ENCODE results near the gene SHMT2.

Gene SHMT2

DNA sequence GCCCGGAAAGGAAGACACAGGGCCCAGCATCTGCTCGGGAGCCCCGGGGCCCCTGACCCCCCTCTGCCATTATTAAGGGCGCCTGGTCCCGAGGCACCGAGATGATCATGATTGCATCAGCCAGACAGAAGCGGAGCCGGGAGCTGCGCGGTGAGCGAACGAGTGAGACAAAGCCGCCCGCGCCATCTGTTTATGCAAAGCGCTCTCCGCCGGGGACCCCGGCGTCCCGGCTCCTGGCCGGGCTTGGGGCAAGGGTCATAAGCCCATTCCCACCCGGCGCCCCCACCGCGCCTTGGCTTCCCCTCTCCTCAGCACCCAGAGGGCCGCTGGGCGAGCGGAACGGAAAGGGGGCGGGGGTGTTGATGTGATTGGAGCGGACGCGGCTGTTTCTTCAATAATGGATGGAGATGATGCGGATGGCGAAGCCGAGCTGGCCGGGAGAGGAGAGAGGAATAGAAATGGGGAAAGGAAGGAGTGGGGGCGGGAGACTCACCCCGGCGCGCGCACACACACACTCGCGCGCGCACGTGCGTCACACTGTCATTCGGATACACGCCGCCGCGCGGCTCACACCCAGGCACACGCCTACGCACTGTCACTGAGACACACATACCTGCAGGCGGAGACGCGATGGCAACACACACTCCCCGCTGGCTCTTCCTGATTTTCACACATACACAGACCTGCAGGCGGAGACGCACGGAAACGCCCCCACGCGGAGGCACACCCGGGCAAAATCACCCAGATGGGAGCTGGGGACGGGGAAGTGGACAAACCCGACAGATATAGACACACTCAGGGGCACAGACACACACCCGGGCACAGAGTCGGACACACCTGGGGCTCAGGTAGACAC is 10.8 kb downstream of the SHMT2 start:
- DNase-seq = peak; percentile 80 to 82

DNA sequence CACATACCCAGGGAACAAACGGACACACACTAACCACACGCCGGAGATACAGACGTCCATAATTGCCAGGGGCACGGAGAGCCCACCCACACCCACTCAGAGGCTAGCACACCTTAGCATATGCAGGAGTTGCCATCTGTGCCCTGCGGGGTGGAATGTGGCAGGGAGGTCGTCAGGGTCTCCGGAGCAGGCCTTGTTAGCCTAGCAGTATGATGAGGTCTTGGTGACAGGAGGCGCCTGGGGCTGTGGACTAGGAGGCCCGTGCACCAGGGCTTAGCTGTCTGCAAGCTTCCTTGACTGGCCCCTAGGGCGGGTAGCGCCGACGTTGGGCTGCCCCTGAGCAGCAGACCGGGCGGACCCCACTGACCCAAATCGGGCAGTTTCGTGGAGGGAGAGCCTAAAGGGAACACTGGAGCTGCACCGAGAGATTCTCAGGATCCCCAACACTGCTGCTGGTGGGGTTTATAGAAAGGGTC is 11.5 kb downstream of the SHMT2 start:
- DNase-seq = peak in 1 of 2 experiments; percentile 53

DNA sequence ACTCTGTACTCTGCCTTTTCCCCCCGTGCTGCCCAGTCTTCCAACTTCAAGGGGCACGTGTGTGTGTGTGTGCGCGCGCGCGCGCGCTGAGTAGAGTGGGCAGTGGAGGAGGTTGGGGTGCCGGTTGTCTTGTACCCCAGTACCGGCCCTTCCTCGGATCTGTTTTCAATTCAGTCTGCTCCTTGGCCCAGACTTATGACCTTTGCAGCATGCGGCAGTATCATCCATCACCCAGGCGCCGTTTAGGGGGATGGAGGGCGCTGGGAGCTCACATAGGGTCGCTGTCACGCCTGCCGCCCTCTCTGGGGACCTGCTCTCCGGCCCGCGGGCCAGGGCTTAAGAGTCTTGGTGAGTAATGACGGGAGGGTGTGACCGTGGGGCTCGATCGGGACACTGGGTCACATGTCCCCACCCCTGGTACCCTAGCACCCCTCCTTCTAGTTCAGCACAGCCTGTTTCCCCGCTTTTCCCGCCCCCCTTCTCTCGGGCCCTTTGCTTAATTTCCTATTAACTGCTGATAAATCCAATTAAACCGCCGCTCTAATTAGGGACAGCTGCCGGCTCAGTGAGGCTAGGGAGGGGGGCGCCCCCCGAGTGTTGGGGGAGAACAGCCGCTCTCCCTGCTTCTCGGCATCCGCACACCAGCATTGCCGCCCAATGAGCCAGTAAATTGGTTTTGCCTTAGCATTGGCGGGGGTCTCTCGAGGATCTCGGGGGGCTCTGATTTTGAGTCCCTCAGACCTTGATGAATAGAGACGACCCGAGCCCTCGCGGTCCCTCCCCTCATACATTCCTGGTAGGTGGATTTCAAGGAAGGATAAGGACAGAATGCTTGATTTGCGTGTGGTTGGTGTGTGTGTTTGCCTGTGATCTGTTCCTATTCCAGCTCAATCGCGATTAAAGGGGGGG is 12.1 kb downstream of the SHMT2 start:
- DNase-seq = peak in 1 of 2 experiments; percentile 56

DNA sequence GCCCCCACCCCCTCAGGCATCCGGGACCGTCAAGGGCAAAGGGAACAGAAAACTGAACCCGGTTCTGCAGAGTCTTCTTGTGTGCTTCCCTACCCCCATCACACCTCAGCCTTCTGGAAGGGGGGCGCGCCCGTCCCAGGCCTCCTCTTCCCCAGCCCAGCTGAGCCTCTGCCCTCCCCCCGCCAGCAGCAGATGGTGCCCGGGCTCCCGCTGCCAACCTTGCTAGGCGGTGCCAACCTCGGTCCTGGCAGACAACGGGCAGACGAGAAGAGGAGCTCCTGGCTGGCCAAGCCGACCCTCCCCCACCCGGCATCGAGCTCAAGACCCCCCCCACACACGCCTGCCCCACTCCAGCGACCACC is 12.8 kb downstream of the SHMT2 start:
- no peak for DNase-seq

DNA sequence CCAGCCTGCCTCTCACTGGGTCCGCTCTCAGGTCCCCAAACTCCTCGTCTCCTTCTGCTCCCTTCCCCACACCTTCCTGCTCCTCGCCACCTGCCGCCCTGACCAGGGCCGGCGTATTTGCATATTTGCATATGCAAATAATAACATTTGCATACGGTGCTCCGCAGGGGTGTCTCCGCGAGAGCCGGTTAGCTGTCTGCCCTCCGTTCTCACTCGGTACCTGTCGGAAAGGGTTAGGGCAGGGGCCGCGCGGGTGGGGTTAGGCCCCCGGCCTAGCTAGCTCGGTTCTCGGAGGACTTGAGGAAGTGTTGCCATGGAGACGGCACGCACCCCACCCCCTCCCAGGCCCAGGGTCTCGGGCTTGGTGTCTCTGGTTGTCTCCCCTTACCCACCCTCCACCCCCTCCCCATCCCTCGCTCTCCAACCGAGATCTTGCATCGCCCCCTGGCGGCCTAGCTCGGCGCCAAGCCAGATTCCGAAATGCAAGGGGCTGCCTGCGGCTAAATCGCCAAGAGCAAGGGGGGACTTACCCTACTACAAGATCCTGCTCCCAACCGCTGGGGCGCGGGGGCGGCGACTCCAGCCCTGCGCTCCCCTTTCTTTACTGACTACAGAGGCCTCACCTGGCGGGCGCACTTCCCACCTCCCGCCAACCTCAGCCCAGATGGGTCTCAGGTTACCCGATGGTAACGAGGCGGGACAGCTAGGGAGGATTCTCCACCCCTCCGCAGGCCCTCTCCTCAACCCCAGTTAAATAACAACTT is 13.4 kb downstream of the SHMT2 start:
- peak; percentile 87 for DNase-seq

DNA sequence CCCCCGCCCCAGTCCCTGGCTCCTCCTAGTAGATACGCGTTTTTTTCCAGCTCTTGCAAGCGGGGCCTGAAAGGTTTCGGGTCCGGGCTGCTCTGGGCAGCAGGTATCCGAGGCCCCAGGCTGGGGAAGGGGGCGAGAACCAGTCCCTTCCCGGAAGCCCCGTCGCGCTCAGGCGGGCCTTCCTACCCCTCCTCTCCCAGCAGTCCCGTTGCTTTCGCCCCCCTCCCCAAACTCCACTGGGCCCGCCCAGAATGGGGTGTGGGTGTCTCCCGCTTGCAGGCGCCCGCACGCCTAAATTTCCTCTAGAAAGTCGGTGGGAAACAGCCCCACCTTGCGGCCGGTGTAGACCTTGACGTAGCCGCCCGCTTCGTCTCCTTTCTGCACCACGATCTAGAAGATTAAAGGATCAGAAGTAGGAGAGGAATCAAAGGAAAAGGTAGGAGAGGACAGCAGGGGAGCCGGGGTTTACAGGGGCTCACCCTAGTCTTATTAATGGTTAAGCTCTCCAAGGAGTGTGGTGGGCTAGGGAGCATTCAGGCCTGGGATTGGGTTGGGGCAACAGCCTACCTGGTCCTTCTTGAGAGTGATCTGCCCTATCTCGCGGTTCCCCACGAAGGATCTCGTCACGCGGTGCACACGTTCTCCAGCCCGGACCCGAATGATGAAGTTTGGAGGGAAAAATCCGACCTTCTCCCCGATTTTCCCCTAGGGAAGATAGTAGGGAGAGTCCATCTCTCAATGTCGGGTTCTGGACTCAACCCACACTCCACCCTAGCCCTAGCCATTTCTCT is 14.2 kb downstream of the SHMT2 start:
- peak; percentile 92 to 93 for DNase-seq

DNA sequence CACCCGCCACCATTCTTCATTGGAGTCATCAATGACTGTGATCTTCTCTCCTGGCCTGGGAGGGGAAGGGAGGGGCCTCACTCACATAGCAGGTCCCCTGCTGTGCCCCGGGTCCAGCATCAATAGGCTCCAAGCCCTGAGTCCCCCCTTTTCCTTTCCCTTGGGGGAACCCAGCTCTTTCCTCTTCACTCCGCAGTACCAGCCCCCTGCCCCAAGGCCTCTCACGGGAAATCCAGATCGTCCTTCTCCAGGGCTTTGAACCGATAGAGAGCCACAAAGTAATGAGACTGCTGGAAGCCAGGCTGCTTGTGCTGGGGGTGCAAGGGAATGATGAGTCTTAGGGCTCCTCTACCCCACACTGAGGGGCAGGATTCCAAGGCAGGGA is 14.8 kb downstream of the SHMT2 start:
- peak in 1 of 2 experiments; percentile 24 for DNase-seq

DNA sequence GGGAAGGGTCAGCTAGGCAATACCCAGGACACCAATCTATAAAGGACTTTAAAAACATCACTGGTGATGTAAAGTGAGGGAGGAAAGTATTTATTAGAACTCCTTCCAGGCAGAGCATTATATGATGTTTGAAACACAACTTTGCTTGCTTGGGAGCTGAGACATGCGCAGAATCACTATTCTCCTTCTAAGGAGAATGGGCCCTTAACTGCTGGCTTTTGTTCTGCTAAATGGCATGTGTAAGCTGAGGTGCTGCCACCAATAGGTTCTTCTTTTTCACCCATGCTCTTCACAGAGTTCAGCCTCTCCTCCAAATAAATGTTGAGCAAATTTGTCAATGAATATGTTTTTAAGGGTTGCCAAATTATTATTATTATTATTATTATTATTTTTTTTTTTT is 17.5 kb downstream of the SHMT2 start:
- no peak for DNase-seq

DNA sequence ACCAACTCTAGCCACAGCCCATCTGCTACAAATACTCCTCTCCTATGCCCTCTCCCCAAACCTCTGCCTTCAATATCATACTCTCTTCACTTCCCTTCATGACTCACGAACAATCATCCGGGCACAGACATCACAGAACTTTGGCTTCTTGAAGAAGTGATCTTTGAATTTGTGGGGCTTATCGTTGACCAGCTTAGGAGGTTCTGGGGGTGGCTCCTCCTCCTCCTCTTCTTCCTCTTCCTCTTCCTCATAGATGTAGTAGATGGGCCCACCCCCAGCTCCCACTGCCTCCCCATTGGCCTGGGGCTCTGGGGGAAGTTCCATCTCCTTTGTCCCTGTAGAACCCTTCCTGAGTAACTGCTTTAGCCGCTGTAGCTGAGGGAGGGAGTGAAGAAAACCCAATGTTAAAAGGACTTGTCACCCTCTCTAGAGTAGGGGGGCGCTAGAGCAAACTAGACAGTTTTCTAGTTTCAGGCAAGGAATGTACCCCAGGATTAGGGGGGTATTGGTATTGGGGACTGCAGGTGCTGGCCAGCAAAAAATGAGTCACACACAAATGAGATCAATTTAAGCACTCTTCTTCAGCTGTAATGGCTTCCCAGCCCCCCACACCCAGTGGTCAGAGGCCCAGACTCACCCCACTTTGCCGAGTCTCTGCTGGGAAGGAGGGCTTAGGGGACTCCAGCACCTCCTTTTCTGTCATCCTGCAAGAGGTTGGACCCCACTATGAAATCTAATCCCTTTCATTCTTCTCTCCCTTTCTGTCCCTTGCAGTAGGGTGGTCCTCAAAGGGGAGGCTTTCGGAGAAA is 19.6 kb downstream of the SHMT2 start:
- peak in 1 of 2 experiments; percentile 11 for DNase-seq

DNA sequence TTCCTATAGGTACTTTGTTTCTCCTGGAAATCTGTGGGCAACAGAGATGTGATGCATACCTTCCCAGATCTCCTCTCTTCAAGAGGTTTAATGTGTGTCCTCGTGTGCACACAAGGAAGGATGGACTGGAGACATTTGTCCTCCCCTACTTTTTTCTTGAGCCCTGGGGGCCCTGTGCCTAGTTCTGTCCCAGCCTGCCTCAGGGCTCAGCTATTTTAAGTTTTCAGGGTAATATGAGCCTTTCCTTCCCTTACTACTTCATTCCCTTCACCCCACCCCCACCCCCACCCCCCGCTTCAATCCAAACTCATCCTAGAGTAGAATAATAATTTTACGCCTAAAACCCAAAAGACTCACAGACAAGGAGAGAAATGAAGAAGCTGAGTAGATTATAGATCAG is 21.0 kb downstream of the SHMT2 start:
- DNase-seq = no peak

DNA sequence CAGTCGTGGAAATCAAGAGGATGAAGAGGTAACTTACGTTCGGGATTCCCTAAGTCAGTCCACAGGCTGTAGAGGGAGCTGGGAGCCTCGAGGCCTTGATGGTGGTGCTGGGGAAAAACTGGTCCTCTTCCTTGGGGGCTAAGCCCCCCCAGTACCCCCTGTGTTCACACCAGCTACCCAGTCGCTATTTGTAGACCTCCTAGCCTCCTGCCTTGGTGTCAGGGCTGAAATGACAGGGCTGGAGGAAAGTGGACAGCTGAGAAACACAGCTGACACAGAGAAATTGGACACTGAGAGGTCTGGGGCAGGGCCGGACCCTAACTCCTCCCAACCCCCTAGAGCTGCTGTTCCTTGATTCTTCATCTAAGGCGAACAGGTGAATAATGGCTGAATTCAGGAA is 21.4 kb downstream of the SHMT2 start, which contains the start of gene STAC3:
TSS of gene STAC3 (minus strand) at position 232 of the 400 bp plus-strand sequence. CDS start 1,551 bp downstream, outside the sequence.
- DNase-seq = no peak

DNA sequence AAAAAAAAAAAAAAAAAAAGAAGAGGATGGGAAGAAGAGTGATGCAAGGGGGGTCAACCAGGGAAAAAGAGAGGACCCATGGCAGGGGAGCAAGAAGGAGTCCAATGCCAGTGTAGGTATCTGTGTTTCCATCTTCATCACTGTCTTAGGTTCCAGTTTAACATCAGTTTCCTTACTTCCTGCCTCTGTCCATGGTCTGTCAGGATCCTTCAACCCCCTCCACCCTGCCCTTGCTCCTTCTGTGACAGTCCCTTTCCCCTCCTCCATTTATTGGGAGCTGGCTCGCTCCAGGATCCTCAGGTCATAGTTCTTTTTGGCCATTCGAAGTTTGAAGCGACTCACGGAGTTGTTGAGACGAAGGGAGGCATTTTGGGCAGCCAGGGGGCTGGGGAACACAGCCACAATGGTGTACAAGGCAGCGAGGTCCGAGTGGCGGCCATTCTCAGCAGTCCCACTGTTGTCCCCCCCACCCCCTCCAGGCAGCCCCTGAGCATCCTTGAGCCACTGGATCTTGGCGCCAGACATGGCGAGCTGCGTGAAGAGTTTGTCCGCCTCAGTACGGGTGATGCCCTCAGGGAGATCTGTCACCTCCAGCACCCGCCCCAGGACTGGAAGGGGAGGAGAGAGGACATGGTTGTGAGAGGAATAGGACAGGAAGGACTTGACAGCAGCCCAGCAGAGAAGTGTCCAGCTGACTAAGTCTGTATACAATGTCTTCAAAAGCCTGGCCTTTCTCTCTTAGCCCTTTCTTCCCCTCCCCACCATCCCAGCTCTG is 25.2 kb downstream of the SHMT2 start:
- no peak for DNase-seq

DNA sequence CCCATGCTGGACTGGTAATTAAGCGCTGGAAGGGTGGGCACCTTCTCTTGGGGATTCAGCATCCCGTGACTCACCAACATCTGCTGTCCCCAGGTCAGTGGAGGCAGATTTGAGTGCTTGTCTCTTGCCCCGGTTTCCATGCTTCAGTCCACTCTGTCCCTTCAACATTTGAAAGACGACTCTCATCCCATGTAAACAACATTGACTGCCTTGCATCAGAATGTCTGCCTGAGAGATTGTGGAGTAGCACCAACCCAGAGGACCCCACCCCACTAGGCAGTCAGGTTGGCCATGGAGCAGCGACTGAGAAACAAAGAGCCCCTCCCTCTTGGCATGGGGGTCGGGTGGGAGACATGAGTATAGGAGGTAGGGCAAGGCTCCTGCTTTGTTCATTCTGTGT is 26.4 kb downstream of the SHMT2 start:
- DNase-seq = no peak

DNA sequence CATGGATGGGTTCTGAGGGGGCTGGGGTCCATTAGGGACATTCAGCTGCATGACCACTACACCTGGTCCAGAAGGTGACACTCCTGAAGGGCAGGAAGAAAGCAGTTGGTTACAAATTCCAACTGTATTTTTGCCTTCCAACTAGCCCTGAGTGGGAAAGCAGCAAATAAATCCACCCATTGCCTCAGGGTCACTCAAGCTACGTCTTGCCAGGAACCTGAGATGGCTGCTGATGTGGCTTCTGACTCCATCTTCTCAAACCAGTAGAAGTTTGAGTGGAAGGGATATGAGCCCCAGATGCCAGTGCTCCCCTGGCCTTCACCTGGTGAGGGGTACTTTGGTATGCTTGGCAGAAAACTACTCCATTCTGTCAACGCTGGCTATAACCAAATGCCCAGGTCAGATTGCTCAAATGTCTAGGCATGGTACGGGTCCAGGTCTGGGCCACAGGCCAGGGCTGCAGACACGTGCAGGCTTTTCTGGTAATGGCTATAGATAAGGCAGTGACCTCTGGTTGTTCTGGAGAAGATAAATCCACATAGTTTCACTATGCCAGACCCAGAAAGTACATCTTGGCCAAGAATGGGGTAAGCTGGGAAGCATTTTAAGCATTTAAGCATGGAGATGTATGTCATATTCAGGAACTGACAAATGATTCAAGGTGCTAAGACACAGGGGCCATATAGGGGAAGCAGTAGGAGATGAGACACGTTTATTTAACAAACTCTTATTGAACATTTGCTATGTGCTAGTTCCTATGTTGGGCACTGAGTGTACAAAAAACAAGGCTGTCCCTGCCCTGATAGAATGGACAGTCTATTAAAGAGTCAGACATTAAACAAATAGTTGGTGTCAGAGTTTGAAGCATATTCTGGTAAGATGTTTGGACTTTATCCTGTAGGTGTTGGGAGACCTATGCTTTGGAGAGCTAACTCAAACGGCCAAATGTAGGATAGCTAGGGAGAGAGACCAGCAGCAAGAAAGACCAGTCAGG is 29.8 kb downstream of the SHMT2 start:
- no peak for DNase-seq

DNA sequence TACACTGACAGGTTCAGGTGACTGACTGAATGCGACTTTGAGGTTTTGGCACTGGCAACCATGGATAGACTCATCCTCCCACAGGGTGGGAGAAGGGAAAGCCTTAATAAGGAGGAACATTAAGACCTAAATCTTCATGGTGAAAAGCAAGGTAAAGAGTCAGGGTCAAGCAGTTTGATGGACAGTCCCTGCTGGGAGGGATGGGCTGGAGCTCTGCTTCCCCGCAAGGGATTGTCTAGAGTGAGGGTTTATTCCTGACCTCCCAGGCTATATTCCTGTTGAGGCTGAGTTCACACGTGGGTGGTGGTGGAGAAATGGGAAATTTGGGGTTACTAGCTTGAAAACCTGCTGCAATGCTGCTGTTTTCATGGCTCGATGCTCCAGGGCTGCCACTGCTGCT is 30.9 kb downstream of the SHMT2 start:
- no peak for DNase-seq

DNA sequence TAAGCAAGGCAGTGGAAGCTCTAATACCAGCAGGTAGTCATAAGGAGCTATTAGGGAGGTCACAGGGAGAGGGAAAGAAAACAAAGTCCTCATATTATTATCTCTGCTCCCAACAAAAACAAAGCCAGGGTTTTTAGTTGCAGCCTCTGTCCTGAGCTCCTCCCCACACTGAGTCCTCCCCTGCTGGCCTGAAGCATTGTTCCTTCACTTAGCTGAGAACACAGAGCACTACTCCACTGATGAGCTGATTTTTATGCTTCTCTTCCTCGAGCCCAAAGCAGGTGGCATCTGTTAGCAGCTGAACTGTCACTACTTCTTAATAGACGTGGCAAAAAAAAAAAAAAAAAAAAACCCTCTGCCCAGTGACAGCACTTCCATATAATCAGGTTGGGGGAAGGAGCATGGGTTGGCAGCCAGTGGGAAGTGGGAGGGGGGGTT is 31.9 kb downstream of the SHMT2 start:
- no peak for DNase-seq

DNA sequence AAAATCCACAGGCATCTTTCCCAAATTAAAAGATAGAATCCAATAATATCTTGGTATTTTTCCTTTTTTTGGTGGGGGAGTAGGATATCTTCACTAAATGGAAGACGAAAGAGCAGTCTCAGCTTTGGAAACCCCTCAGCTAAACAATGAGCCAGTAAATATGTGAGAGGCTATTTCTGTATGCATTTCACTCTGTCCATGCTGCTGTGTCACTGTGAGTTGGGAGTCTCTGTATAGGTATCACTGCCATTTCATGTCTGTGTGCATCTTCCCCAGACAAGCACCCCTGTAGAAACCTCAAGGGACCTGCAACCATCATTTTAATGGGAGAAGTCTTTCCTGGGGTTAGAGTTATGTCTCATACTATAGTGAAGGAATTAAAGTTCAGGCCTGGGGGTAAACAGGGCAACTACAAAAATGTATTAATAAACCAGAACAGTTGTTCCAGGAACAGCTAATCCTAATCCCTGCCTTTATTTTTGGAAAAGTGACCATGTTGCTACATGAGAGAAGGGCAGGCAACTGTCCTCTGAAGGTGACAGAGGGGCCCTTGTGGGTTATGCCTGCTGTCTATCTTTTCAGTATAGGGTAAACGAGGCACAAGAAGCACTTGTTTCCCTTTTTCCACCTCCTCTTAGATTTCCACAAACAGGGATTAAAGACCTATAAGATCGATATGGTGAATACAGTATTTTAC is 32.8 kb downstream of the SHMT2 start:
- no peak for DNase-seq

DNA sequence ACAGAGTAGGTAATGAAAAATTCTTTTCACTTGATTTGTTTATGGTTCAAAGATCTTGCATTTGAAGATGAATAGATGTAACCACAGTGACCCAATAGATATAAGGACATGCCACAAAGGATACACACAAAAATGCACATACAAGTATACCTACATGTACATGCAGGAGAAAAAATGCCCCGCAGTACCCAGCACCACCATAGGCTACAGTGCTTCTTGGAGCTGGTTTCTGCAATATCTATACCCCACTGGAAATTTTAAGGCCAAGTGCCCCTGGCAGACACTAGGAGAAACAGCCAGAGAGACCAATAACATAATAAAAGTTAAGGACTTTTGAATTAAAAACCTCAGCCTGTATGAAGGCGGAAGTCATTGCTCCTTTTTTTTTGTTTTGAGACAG is 33.6 kb downstream of the SHMT2 start:
- DNase-seq = no peak
